MCF 10A (cell line): ENCODE results near the gene CORO2A. TPM values are rescaled to one million over a fixed set of nuclear protein-coding genes. Genes with fewer than 3 reads are reported as not detected.

Experiments used
- BruUV-seq: library from RNA; stranded (reverse); fragments of 400-500 nt; replicated peaks from 2 replicates; lab custom pipeline; 2021; lab: Mats Ljungman, UMichigan
- CTCF ChIA-PET: fragments of 300-600 bp; sonication (Branson Sonifier 250); formaldehyde crosslinking; extraction: SDS; loops from one replicate; lab custom pipeline; 2021; ENCODE audit warnings: antibody characterized with exemption, inconsistent platforms; lab: Yijun Ruan, JAX
- POLR2A ChIA-PET: fragments of 300-600, 350-650 bp; sonication (Branson Sonifier 250); formaldehyde crosslinking; extraction: SDS; loops from one replicate; lab custom pipeline; 2020; ENCODE audit warnings: antibody characterized with exemption, inconsistent platforms; lab: Yijun Ruan, JAX
- DNase-seq: peaks from one replicate; pipeline ENCODE4 v3.0.0-alpha.2; 2018; ENCODE audit not compliant: unreplicated experiment
- H3K27ac Mint-ChIP-seq: one replicate; pipeline ENCODE4 v1.8.0; 2022; ENCODE audit warnings: mild to moderate bottlenecking, low read depth, mixed read lengths; ENCODE audit not compliant: unreplicated experiment
- H3K27me3 Mint-ChIP-seq: one replicate; pipeline ENCODE4 v1.8.0; 2022; ENCODE audit warnings: mixed read lengths; ENCODE audit not compliant: insufficient read depth, unreplicated experiment
- H3K36me3 Mint-ChIP-seq: one replicate; pipeline ENCODE4 v1.8.0; 2022; ENCODE audit warnings: mild to moderate bottlenecking, moderate library complexity, mixed read lengths; ENCODE audit not compliant: insufficient read depth, unreplicated experiment
- H3K4me1 Mint-ChIP-seq: one replicate; pipeline ENCODE4 v1.8.0; 2022; ENCODE audit warnings: mixed read lengths; ENCODE audit not compliant: insufficient read depth, unreplicated experiment
- H3K4me3 Mint-ChIP-seq: one replicate; pipeline ENCODE4 v1.8.0; 2022; ENCODE audit warnings: mild to moderate bottlenecking, moderate library complexity, mixed read lengths; ENCODE audit not compliant: unreplicated experiment
- H3K9me3 Mint-ChIP-seq: one replicate; pipeline ENCODE4 v1.8.0; 2022; ENCODE audit warnings: mixed read lengths; ENCODE audit not compliant: unreplicated experiment
- intact Hi-C: fragments of 100-400 bp; cut with micrococcal nuclease; formaldehyde crosslinking; loops from 2 replicates; pipeline ENCODE4 v1.14.1; 2022
- total RNA-seq: library from RNA; stranded (reverse); gene quantifications from 2 replicates; pipeline ENCODE4 v1.2.3, GENCODE V29; 2022
- TF ChIP-seq, protein P1 (sequence below): fragments of 200-600 bp; IDR thresholded peaks from one replicate; pipeline ENCODE4 v1.8.0; 2022; ENCODE audit warnings: antibody characterized with exemption, mild to moderate bottlenecking; ENCODE audit not compliant: unreplicated experiment

Gene CORO2A
- total RNA-seq, 1 experiment from 2014 or later, result 3.4 TPM

DNA sequence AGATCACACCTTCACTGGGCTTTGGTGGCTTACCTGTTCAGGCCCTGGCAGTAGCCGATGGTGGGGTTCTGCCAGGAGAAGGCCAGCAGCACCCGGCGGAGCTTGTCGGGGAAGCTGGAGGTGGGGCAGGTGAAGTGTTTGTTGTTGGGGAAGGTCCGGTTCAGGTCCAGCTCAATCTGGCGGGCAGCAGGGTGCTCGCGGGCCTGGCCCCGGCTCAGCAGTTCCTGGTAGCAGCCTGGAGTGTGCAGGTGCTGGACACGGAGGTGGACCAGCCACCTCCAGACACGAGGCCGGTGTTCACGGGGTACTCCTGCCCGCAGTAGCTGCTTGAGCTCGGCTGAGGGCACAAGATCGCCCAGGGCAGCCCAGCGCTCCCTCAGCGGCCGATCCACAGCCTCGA, 16.2 kb upstream of the CORO2A start:
- DNase-seq, result no peak
- ChIA-PET POLR2A (no interaction called here), CTCF (interaction anchor here (0.6 to 6.3 kb wide), 5 partner anchors 14 to 248 kb away, joined by 3 to 61 read pairs (median 3); partner anchors contain the start of gene TBC1D2)
- Mint-ChIP-seq H3K4me3 (no peak overlapping the region), H3K27ac (no peak overlapping the region), H3K36me3 (peaks cover 88% of the 10 kb centered on the region), H3K9me3 (no peaks in the 10 kb centered on the region), H3K4me1 (no peaks in the 10 kb centered on the region), H3K27me3 (no peaks in the 10 kb centered on the region)
- TF ChIP-seq, protein P1, sequence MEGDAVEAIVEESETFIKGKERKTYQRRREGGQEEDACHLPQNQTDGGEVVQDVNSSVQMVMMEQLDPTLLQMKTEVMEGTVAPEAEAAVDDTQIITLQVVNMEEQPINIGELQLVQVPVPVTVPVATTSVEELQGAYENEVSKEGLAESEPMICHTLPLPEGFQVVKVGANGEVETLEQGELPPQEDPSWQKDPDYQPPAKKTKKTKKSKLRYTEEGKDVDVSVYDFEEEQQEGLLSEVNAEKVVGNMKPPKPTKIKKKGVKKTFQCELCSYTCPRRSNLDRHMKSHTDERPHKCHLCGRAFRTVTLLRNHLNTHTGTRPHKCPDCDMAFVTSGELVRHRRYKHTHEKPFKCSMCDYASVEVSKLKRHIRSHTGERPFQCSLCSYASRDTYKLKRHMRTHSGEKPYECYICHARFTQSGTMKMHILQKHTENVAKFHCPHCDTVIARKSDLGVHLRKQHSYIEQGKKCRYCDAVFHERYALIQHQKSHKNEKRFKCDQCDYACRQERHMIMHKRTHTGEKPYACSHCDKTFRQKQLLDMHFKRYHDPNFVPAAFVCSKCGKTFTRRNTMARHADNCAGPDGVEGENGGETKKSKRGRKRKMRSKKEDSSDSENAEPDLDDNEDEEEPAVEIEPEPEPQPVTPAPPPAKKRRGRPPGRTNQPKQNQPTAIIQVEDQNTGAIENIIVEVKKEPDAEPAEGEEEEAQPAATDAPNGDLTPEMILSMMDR, result no peak
- intact Hi-C loops, result loop anchor here (5.0 kb wide), 1 partner anchor 286 kb away; the partner anchor contains the start of gene TRMO
- no TSS peak for BruUV-seq

DNA sequence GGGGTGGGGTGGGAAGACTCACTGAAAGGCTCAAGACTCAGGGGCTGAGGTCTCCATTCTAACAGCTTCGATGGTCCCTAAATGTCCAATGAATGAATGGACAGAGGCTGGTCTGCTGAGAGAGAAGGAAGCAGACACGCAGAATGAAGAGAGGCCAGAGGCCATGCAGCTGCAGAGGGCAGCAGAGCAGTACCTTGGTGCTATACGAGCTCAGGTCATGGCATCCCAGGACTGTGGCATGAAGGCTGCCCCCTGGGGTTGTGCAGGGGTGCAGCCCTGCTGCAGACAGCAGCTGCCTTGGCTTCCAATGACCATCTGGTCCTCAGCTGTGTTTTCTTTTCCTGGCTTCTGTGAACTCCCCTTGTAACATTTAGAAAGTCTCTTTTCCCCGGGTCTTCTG, 15.2 kb upstream of the CORO2A start:
- Mint-ChIP-seq H3K4me3 (no peak overlapping the region), H3K4me1 (no peaks in the 10 kb centered on the region), H3K27me3 (no peaks in the 10 kb centered on the region), H3K9me3 (no peaks in the 10 kb centered on the region), H3K27ac (peak overlapping the region; percentile 39), H3K36me3 (peaks cover 78% of the 10 kb centered on the region)
- POLR2A ChIA-PET, result interaction anchor here (0.8 to 1.1 kb wide), 2 partner anchors 11 to 41 kb away, joined by 3 to 5 read pairs; no protein-coding TSS in a partner anchor
- no TSS peak for BruUV-seq
- TF ChIP-seq, protein P1, result no peak
- no peak for DNase-seq
- intact Hi-C loops, result loop anchor here (5.0 kb wide), 1 partner anchor 285 kb away; the partner anchor contains the start of gene TRMO
- CTCF ChIA-PET, result interaction anchor here (0.6 to 6.3 kb wide), 7 partner anchors 15 to 1440 kb away, joined by 3 to 61 read pairs (median 4); partner anchors contain the start of gene TBC1D2

DNA sequence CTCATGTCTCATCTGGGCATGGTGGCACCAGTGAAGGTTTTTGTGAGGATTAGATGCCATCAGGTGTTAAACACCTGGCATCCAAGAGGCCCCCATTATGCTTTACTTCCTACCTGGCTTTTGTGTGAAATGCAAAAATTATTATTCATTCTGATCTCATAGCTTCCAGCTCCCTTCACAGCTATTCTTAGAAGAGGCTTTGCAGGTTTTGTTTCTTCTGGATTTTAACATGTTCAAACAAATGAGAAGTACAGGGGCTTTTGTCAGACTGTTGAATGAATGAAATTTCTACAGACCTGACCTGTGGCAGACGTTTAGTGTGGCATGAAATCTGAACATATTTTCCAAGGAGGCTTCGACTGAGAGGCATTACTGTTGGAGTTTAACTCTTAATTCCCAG, 14.3 kb upstream of the CORO2A start:
- ChIA-PET POLR2A (no interaction called here), CTCF (interaction anchor here (1.0 to 6.3 kb wide), 14 partner anchors 9 to 133 kb away, joined by 3 to 61 read pairs (median 6); partner anchors contain the start of gene TBC1D2)
- no TSS peak for BruUV-seq
- H3K4me3 Mint-ChIP-seq, result no peak overlapping the region
- TF ChIP-seq, protein P1, result no peak
- intact Hi-C loops, result loop anchor here (5.0 kb wide), 1 partner anchor 284 kb away; the partner anchor contains the start of gene TRMO
- H3K36me3 Mint-ChIP-seq, result peaks cover 77% of the 10 kb centered on the region
- H3K9me3 Mint-ChIP-seq, result no peaks in the 10 kb centered on the region
- DNase-seq, result no peak
- no peaks in the 10 kb centered on the region for H3K27me3 Mint-ChIP-seq
- H3K4me1 Mint-ChIP-seq, result no peaks in the 10 kb centered on the region
- H3K27ac Mint-ChIP-seq, result no peak overlapping the region

DNA sequence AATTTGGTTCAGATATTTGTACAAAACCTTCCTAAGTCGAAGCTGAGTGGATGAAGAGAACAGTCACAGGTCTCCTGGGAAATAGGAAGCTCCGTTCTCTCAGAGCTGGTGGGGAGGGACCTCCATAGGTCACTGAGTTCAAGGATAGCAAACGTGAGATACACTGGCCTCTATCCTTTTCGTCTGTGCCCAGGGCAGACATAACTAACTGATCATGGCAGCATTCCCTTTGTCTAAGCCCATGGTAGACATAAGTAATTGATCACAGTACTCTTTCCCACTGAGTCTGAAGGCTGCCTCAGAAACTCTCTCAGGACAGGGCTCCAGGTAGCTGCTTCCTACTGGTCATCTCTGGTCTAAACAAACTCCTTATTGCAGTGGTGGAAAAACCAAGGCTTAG, 12.3 kb upstream of the CORO2A start:
- intact Hi-C loops, result loop anchor here (1.0 to 5.0 kb wide), 2 partner anchors 59 to 282 kb away; partner anchors contain the start of gene TRMO
- no TSS peak for BruUV-seq
- Mint-ChIP-seq H3K4me3 (no peak overlapping the region), H3K9me3 (no peaks in the 10 kb centered on the region), H3K36me3 (peaks cover 79% of the 10 kb centered on the region), H3K27me3 (no peaks in the 10 kb centered on the region), H3K27ac (no peak overlapping the region), H3K4me1 (no peaks in the 10 kb centered on the region)
- ChIA-PET CTCF (interaction anchor here (0.9 to 6.3 kb wide), 15 partner anchors 11 to 281 kb away, joined by 3 to 61 read pairs (median 6); partner anchors contain the start of genes CORO2A, TBC1D2 and TRIM14), POLR2A (interaction anchor here (1.7 to 1.8 kb wide), 2 partner anchors 49 to 53 kb away, joined by 5 to 7 read pairs; no protein-coding TSS in a partner anchor)
- TF ChIP-seq, protein P1, result no peak
- DNase-seq, result no peak
